ENCODE data around the gene MICAL2.

Gene MICAL2

DNA sequence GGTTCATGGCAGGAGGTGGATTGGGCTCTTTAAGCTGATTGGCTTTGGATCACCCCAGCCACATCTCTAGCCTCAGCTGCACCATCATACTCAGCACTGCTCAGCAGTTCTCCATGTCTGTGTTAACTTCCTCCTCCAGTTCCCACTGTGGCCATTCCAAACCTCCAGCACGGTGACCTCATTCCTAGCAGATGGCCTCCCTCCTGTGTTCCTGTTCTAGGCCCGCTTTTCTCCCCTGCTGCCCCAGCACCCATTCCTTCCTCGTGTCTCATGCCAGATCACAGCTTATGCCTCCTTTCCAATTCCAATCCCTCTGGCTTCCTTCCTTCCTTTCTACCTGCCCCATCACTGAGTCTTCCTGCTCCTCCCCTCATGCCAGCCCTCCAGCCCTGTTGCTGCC is 96.1 kb downstream of the MICAL2 start:
- no peak overlapping the region for H3K4me3 ChIP-seq (ENCODE audit: low read depth, low read length)
- TF ChIP-seq CTCF (IDR thresholded peaks at IDR 0.05; ENCODE audit: borderline replicate concordance, insufficient read depth, low read depth, low read length), result no peak

DNA sequence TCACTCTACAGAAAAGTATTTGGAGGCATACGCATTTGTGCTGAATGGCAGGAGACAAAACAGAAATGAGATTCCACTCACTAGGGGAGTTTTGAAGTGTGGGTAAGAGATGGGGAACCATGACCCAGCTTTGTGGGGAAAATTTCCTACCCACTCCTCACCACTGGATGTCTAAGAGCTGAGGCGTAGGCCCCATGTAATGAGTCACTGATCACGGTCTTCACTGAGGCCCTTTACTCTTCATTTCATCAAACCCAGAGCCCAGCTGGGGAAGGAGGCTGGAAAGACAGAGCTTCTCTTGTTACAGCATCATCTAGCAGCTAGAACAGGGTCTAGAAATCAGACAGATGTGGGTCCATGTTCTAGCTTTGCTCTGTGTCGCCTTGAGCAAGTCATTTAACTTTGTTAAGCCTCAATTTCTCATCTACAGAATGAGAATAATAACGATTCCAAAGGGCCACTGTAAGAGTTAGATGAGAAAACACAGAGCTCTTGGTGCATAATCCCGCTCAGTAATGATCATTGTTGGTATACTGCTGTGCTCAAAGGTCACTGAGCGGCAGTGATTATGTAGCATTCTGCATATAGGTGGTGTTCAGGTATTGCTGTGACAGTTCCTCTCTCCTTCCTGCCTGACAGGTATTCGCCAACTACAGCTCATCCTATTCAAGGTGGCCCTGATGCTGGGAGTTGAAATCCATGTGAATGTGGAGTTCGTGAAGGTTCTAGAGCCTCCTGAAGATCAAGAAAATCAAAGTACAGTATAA is 97.2 kb downstream of the MICAL2 start:
- no peak for TF ChIP-seq CTCF (IDR thresholded peaks at IDR 0.05; ENCODE audit: borderline replicate concordance, insufficient read depth, low read depth, low read length)
- H3K4me3 ChIP-seq (ENCODE audit: low read depth, low read length), result no peak overlapping the region

DNA sequence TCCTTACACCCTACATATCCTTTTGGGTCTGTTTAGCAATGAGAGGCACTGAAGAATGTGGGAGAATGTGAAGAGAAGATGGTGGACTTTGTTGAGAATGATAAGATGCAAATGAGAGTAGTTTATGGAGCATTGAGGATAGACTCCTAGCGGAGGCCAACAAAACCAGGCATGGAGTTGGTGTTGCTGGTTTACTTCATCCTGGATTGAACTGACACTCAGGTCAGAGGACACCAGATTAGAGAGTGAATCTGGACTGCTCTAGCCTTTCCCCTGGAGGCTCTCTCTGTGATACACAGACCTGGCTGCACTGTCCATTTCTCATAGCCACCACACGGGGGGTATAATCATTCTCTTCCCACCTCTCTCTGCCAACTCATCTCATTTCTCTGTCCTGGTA is 98.7 kb downstream of the MICAL2 start:
- H3K4me3 ChIP-seq (ENCODE audit: low read depth, low read length), result no peak overlapping the region
- no peak for TF ChIP-seq CTCF (IDR thresholded peaks at IDR 0.05; ENCODE audit: borderline replicate concordance, insufficient read depth, low read depth, low read length)

GRCh38 chr11:12210200-12210599 is 99.8 kb downstream of the MICAL2 start:
- H3K4me3 ChIP-seq (ENCODE audit: low read depth, low read length), result no peak overlapping the region
- no peak for TF ChIP-seq CTCF (IDR thresholded peaks at IDR 0.05; ENCODE audit: borderline replicate concordance, insufficient read depth, low read depth, low read length)

DNA sequence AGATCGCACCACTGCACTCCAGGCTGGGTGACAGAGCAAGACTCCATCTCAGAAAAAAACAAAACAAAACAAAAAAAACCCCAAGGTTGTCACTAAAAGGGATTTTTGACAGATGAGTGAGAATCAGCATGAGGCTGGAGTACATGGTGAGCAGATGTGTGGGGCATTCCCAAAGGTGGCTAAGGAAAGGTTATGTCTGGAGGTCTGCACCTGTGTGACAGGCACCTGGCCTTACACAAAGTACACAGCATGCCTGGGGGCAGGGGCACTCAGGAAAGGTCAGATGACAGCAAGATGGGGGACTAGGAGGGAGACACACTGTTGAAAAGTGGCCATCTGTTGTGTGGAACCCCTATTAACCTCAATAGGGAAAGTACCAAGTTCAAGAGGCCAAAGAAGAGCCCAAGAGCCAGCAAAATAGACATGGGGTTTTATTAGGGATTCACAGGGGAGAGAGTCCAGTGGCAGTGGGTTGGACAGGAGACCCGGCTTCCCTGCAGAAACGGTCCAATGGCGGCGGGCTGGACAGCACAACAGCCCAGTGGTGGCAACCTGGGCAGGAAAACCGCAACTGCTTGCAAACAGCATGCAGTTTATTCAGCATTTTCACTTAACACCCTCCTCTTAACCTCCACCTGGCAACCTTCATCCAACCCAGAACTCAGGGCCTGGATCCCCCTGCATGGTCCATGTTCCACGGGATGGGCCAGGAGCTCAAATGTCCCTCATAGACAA is 101.1 kb downstream of the MICAL2 start:
- no peak overlapping the region for H3K4me3 ChIP-seq (ENCODE audit: low read depth, low read length)
- TF ChIP-seq CTCF (IDR thresholded peaks at IDR 0.05; ENCODE audit: borderline replicate concordance, insufficient read depth, low read depth, low read length), result no peak

GRCh38 chr11:12212174-12212820 is 101.9 kb downstream of the MICAL2 start:
- H3K4me3 ChIP-seq (ENCODE audit: low read depth, low read length), result no peak overlapping the region
- TF ChIP-seq CTCF (IDR thresholded peaks at IDR 0.05; ENCODE audit: borderline replicate concordance, insufficient read depth, low read depth, low read length), result no peak

All from GM12875 (cell line).